K562 (cell line): ENCODE measurements around the gene ECSIT.

Experiments used
- COPS2 ChIP-seq: fragments of 450-650 bp; conservative IDR thresholded peaks from 2 replicates; pipeline ENCODE4 v1.6.1; 2016; ENCODE audit warnings: mild to moderate bottlenecking, moderate library complexity
- HEY1 ChIP-seq: fragments of 250-450 bp; sonication (Bioruptor Pico); IDR thresholded peaks from 2 replicates; pipeline ENCODE4 v1.5.0; 2020; ENCODE audit warnings: mild to moderate bottlenecking, moderate library complexity, borderline replicate concordance
- MTA1 ChIP-seq: fragments of 450-650 bp; IDR thresholded peaks from 2 replicates; pipeline ENCODE4 v1.6.1; 2017; ENCODE audit warnings: borderline replicate concordance
- MYC ChIP-seq, 2 experiments: fragments of 250-450 bp in 1 of 2; sonication (Bioruptor Pico) in 1 of 2; IDR thresholded peaks; 2 replicates each; pipeline versions ENCODE4 v1.5.1 to v1.6.1; 2012 to 2021; ENCODE audit warnings: low read depth in 2 of 2, borderline replicate concordance in 1 of 2, improper control_type of control experiment in 1 of 2, low read length in 1 of 2, mild to moderate bottlenecking in 1 of 2, moderate library complexity in 1 of 2
- NR2C2 ChIP-seq, 2 experiments: fragments of 200-800 bp in 1 of 2; sonication (Bioruptor generic) in 1 of 2; sonication (generic) in 1 of 2; formaldehyde crosslinking in 1 of 2; IDR thresholded peaks; 2 replicates each; pipeline versions ENCODE4 v1.6.1 to v1.8.0; 2016 to 2022; ENCODE audit warnings: mild to moderate bottlenecking in 1 of 2, missing compliant biosample characterization in 1 of 2, missing genetic modification characterization in 1 of 2, missing genetic modification reagents in 1 of 2
- POLR2AphosphoS2 ChIP-seq: IDR thresholded peaks from 2 replicates; pipeline ENCODE4 v1.6.1; 2012; ENCODE audit warnings: low read length, improper control_type of control experiment
- SMARCE1 ChIP-seq: fragments of 450-650 bp; IDR thresholded peaks from 2 replicates; pipeline ENCODE4 v1.7.1; 2016; ENCODE audit warnings: mild to moderate bottlenecking
- ZEB2 ChIP-seq: fragments of 450-650 bp; IDR thresholded peaks from 2 replicates; pipeline ENCODE4 v1.6.1; 2016
- ZKSCAN1 ChIP-seq: fragments of 150-350 bp; IDR thresholded peaks from 2 replicates; pipeline ENCODE4 v1.6.1; 2016; ENCODE audit warnings: low read depth, low read length
- ZNF274 ChIP-seq: IDR thresholded peaks from 2 replicates; pipeline ENCODE4 v1.6.1; 2011; ENCODE audit warnings: low read depth, mild to moderate bottlenecking, low read length, moderate library complexity, borderline replicate concordance
- TF ChIP-seq, protein P1 (sequence below): sonication (generic); formaldehyde crosslinking; IDR thresholded peaks from 2 replicates; pipeline ENCODE4 v1.8.0; 2023; ENCODE audit warnings: mild to moderate bottlenecking, missing genetic modification reagents
- TF ChIP-seq, protein P2 (sequence below), 3 experiments: IDR thresholded peaks in 2 of 3; conservative IDR thresholded peaks in 1 of 3; 2 replicates each; pipeline ENCODE4 v1.5.1; 2011 to 2012; ENCODE audit warnings: low read length in 3 of 3, mild to moderate bottlenecking in 3 of 3, control low read depth in 2 of 3, improper control_type of control experiment in 1 of 3, inconsistent platforms in 1 of 3, low read depth in 1 of 3, mixed read lengths in 1 of 3, moderate library complexity in 1 of 3; ENCODE audit not compliant: insufficient read depth in 2 of 3

DNA sequence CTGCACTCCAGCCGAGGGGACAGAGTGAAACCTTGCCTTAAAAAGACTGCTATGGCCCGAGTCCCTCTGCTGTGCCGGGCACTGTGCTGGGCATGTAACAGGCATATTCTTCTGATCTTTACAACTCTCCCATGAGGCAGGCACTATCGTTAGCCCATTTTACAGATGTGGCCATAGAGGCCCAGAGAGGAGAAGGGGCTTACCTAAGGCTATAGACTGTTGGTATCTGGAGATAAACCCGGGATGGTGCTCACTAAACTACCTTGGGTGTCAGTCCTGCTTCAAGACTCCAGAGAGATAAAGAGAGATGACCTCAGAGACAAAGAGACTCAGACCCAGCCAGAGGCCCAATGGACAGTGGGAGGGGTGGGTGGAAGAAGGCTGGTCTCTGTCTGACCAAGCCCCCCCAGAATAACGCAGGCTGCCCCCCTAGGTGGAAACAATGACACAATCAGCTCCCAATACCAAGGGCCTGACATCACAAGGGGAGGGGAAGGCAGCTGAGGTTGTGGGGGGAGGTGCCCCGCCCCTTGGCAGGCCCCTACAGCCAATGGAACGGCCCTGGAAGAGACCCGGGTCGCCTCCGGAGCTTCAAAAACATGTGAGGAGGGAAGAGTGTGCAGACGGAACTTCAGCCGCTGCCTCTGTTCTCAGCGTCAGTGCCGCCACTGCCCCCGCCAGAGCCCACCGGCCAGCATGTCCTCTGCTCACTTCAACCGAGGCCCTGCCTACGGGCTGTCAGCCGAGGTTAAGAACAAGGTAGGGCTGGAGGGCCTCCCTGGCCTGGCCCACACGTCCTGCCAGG lies 9.5 kb upstream of the ECSIT start, which contains the start of gene CNN1:
- TF ChIP-seq, protein P1, sequence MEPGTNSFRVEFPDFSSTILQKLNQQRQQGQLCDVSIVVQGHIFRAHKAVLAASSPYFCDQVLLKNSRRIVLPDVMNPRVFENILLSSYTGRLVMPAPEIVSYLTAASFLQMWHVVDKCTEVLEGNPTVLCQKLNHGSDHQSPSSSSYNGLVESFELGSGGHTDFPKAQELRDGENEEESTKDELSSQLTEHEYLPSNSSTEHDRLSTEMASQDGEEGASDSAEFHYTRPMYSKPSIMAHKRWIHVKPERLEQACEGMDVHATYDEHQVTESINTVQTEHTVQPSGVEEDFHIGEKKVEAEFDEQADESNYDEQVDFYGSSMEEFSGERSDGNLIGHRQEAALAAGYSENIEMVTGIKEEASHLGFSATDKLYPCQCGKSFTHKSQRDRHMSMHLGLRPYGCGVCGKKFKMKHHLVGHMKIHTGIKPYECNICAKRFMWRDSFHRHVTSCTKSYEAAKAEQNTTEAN (CRISPR knock-in tag): no peak
- TF ChIP-seq NR2C2 (CRISPR knock-in tag; IDR thresholded peaks at IDR 0.05): no peak
- TF ChIP-seq NR2C2 (tag; IDR thresholded peaks at IDR 0.05): no peak
- TF ChIP-seq, protein P2, sequence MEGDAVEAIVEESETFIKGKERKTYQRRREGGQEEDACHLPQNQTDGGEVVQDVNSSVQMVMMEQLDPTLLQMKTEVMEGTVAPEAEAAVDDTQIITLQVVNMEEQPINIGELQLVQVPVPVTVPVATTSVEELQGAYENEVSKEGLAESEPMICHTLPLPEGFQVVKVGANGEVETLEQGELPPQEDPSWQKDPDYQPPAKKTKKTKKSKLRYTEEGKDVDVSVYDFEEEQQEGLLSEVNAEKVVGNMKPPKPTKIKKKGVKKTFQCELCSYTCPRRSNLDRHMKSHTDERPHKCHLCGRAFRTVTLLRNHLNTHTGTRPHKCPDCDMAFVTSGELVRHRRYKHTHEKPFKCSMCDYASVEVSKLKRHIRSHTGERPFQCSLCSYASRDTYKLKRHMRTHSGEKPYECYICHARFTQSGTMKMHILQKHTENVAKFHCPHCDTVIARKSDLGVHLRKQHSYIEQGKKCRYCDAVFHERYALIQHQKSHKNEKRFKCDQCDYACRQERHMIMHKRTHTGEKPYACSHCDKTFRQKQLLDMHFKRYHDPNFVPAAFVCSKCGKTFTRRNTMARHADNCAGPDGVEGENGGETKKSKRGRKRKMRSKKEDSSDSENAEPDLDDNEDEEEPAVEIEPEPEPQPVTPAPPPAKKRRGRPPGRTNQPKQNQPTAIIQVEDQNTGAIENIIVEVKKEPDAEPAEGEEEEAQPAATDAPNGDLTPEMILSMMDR (IDR thresholded peaks at IDR 0.05 in 2 of 3, conservative IDR thresholded peaks at IDR 0.05 in 1 of 3; ENCODE audit: insufficient read depth in 2 of 3, low read depth in 1 of 3, low read length in 3 of 3): no peak
- no peak for TF ChIP-seq MYC (IDR thresholded peaks at IDR 0.05; ENCODE audit: low read depth, low read length)
- TF ChIP-seq MYC (CRISPR knock-in tag; IDR thresholded peaks at IDR 0.05; ENCODE audit: borderline replicate concordance, low read depth): no peak
- TF ChIP-seq POLR2AphosphoS2: no peak
- TF ChIP-seq ZKSCAN1: no peak
- no peak for TF ChIP-seq HEY1 (CRISPR knock-in tag)
- no peak for TF ChIP-seq ZNF274
- no peak for TF ChIP-seq ZEB2
- peak; percentile 49 for TF ChIP-seq SMARCE1
- TF ChIP-seq MTA1: no peak
- TF ChIP-seq COPS2: no peak
